DND-41 (cell line): Measurements from ENCODE around the gene PRSS33.

ENCODE experiments used
- ATAC-seq: fragments of 200-7000 bp; cut with Tn5 transposase; 3 replicates; pipeline ENCODE4 v1.9.1; 2021; ENCODE audit warnings: low read depth; ENCODE audit not compliant: insufficient read depth
- DNase-seq: peaks from one replicate; pipeline ENCODE4 v3.0.0-alpha.2; 2020
- H2AFZ ChIP-seq: 2 replicates; pipeline ENCODE4 v1.6.0; 2012; ENCODE audit warnings: low read depth, low read length
- H3K27ac ChIP-seq: 2 replicates; pipeline ENCODE4 v1.5.1; 2012; ENCODE audit warnings: low read length, inconsistent platforms
- H3K27me3 ChIP-seq: fragments of 200-600 bp; sonication (generic); 2 replicates; pipeline ENCODE4 v1.6.0; 2012; ENCODE audit warnings: low read length, mild to moderate bottlenecking, inconsistent platforms; ENCODE audit not compliant: insufficient read depth, poor library complexity
- H3K36me3 ChIP-seq: 2 replicates; pipeline ENCODE4 v1.5.1; 2012; ENCODE audit warnings: low read length, inconsistent platforms; ENCODE audit not compliant: insufficient read depth
- H3K4me1 ChIP-seq: 2 replicates; pipeline ENCODE4 v1.5.1; 2012; ENCODE audit warnings: mild to moderate bottlenecking, low read length; ENCODE audit not compliant: insufficient read depth
- H3K4me2 ChIP-seq: 2 replicates; pipeline ENCODE4 v1.6.0; 2012; ENCODE audit warnings: mild to moderate bottlenecking, moderate library complexity, low read length, inconsistent platforms; ENCODE audit not compliant: insufficient read depth
- H3K4me3 ChIP-seq, 2 experiments: fragments of 200-600 bp in 1 of 2; shearing (Covaris generic) in 1 of 2; 2 replicates each; pipeline ENCODE4 v1.5.1; 2012 to 2016; ENCODE audit warnings: inconsistent platforms in 2 of 2, low read length in 2 of 2, mild to moderate bottlenecking in 2 of 2, low read depth in 1 of 2, moderate library complexity in 1 of 2
- H3K79me2 ChIP-seq: 2 replicates; pipeline ENCODE4 v1.6.0; 2012; ENCODE audit warnings: low read length, inconsistent platforms; ENCODE audit not compliant: insufficient read depth
- H3K9ac ChIP-seq: 2 replicates; pipeline ENCODE4 v1.6.0; 2012; ENCODE audit warnings: low read depth, mild to moderate bottlenecking, inconsistent platforms, low read length, moderate library complexity
- H3K9me3 ChIP-seq: 2 replicates; pipeline ENCODE4 v1.5.1; 2012; ENCODE audit warnings: low read length, moderate library complexity, mild to moderate bottlenecking, inconsistent platforms; ENCODE audit not compliant: insufficient read depth, severe bottlenecking
- H4K20me1 ChIP-seq: 2 replicates; pipeline ENCODE4 v1.6.0; 2012; ENCODE audit warnings: low read length; ENCODE audit not compliant: insufficient read depth
- CTCF ChIP-seq: IDR thresholded peaks from 2 replicates; pipeline ENCODE4 v1.5.1; 2012; ENCODE audit warnings: borderline replicate concordance, low read length, moderate library complexity, mild to moderate bottlenecking; ENCODE audit not compliant: poor library complexity, severe bottlenecking; ENCODE audit errors: extremely low read depth
- EZH2 ChIP-seq: IDR thresholded peaks from 3 replicates; pipeline ENCODE4 v1.6.1; 2012; ENCODE audit warnings: borderline replicate concordance, low read depth, mild to moderate bottlenecking, moderate library complexity, low read length, inconsistent platforms; ENCODE audit not compliant: severe bottlenecking

PRSS33 gene

DNA sequence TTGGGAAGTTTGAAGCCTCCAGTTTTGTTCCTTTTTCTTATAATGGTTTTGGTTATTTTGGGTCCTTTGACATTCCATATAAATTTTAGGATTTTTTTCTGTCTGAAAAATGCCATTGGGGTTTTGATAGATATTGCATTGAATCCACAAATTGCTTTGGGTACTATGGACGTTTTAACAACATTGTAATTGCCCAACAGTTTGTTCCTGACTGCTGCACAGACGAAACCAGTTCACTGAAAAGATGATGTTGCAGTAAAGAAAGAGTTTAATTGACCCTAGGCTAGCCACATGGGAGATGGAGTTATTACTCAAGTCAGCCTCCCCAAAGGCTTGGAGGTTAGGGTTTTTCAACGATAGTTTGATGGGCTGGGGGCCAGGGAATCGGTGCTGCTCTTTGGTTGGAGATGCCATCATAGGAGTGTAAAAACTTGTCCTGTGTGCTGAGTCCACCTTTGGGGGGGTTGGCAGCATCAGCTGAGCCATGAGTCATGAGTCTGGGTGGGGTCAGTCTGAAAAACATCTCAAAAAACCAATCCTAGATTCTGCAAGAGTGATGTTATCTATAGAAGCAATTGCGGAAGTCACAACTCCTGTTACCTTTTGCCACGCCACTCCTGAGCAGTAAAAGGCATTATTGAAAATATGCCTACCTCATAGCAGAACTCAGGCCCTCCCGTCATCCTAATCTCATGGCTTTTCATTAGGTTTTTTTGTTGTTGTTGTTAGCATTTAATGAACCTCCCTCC lies 8.2 kb upstream of the PRSS33 start:
- Histone ChIP-seq H3K27me3 (peaks cover 8% of the 10 kb centered on the region), H3K79me2 (no peaks in the 10 kb centered on the region), H3K36me3 (no peaks in the 10 kb centered on the region), H3K4me1 (no peaks in the 10 kb centered on the region), H3K9ac (no peak overlapping the region), H3K27ac (no peak overlapping the region), H3K4me3 (no peak overlapping the region), H3K4me2 (no peak overlapping the region), H3K9me3 (no peaks in the 10 kb centered on the region), H4K20me1 (no peaks in the 10 kb centered on the region), H2AFZ (no peak overlapping the region)
- no peak for DNase-seq
- TF ChIP-seq CTCF (no peak), EZH2 (no peak)
- ATAC-seq = no peak

- no peak overlapping the region for H3K4me3 ChIP-seq
- no peak overlapping the region for H3K4me2 ChIP-seq
- no peaks in the 10 kb centered on the region for H3K36me3 ChIP-seq
- no peak overlapping the region for H3K27ac ChIP-seq
- no peaks in the 10 kb centered on the region for H3K9me3 ChIP-seq
- no peak overlapping the region for H2AFZ ChIP-seq
- H3K4me1 ChIP-seq = no peaks in the 10 kb centered on the region
- TF ChIP-seq CTCF (no peak), EZH2 (no peak)
- DNase-seq = no peak
- no peaks in the 10 kb centered on the region for H4K20me1 ChIP-seq
- no peak overlapping the region for H3K9ac ChIP-seq
- H3K79me2 ChIP-seq = no peaks in the 10 kb centered on the region
- ATAC-seq = no peak
- peaks cover 12% of the 10 kb centered on the region for H3K27me3 ChIP-seq
These were observed 5.6 kb upstream of the PRSS33 start for GRCh38 chr16:2792940-2793339.

DNA sequence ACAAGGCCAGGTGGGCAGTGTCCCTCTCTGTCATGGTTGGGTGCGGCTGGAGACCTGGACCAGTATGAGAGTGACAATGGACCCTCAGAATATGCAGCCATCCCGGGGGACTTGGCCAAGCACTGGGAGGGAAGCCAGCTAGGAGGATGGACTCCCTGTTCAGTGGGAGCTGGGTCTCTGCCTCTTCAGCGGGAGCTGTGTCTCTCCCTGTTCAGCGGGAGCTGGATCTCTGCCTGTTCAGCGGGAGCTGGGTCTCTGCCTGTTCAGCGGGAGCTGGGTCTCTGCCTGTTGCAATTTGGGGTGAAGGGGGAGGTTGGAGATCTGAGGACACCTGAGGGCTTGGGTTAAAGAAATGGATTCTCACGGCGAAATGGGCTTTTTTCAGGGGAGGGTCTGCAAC lies 3.8 kb upstream of the PRSS33 start:
- DNase-seq = no peak
- H4K20me1 ChIP-seq = no peaks in the 10 kb centered on the region
- H3K27me3 ChIP-seq = peaks cover 15% of the 10 kb centered on the region

More for the DNA sequence above, 3.8 kb upstream of the PRSS33 start:
- no peaks in the 10 kb centered on the region for H3K79me2 ChIP-seq
- no peaks in the 10 kb centered on the region for H3K4me1 ChIP-seq
- H3K9ac ChIP-seq = no peak overlapping the region
- H2AFZ ChIP-seq = no peak overlapping the region
- no peak for TF ChIP-seq CTCF
- TF ChIP-seq EZH2 = no peak
- no peak for ATAC-seq
- H3K36me3 ChIP-seq = no peaks in the 10 kb centered on the region
- no peak overlapping the region for H3K4me3 ChIP-seq
- no peak overlapping the region for H3K4me2 ChIP-seq
- H3K27ac ChIP-seq = no peak overlapping the region
- H3K9me3 ChIP-seq = no peaks in the 10 kb centered on the region
